GM19239 (cell line): Measurements from ENCODE around the gene HYDIN.
"Not testable (repeated sequence)": the region's sequence is repeated elsewhere in the genome, so short reads cannot be mapped to it uniquely, and the experiment has no call there.

Source experiments
- DNase-seq: peaks from one replicate; pipeline ENCODE4 v3.0.0; 2011; ENCODE audit warnings: low spot score; ENCODE audit not compliant: insufficient read length
- FAIRE-seq: peaks from 2 replicates; lab custom pipeline; 2011; peaks lifted over from hg19 to GRCh38; lab: Jason Lieb, UNC

The HYDIN gene

DNA sequence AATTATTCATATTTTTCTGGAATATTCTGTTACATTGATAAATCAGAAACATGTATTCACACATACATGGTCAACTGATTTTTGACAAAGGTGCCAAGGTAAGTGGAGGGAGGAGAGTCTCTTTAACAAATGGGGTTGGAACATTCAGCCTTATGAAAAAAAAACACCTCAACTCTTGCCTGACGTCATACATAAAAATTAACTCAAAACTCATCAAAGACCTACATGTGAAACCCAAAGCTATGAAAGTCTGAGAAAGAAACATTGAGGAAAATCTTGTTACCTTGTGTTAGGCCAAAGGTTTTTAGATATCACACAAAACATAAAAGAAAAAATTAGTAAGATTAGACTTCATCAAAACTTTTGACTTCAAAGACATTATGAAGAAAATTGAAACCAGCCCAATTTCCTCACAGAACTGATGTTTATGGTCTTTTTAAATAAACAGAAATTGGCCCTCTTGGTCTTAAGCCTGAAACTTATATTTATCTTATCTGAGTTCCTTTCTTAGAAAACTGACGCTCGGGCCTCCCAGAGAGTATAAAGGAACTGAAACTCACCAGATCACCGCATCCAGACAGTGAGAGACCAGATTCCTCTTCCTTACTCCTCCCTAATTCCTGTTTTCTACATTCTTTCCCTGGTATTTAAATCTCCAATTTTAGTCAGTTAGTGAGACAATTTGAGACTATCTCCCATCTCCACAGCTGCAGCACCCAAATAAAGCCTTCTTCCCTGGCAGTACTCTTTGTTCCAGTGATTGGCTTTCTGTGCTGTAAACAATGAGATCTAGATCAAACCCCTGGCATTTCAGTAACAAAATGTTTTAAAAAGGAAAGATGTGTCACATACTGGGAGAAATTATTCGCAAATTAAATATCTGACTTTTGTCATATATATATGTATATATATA, 4.0 kb downstream of the HYDIN start:
- no peak for FAIRE-seq
- no peak for DNase-seq

DNA sequence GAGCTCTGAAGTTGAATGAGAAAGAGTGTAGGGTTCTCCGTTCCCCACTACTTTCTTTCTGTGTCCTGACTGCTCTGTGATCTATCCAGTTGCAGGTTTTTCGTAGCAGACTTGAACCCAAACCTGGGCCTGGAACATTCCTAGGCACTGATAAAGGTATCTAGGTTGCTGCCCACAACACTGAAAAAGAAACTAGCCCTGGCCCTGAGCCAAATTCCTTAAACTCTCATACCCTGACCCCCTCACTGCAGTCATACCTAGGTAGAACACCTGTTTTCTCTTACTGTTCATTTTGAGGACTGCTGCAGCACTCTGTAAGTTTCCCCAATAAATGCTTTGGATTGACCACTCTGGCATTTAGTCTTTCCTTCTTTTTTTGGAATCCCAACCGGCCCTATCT, 5.4 kb downstream of the HYDIN start:
- FAIRE-seq (no peak), DNase-seq (no peak)

DNA sequence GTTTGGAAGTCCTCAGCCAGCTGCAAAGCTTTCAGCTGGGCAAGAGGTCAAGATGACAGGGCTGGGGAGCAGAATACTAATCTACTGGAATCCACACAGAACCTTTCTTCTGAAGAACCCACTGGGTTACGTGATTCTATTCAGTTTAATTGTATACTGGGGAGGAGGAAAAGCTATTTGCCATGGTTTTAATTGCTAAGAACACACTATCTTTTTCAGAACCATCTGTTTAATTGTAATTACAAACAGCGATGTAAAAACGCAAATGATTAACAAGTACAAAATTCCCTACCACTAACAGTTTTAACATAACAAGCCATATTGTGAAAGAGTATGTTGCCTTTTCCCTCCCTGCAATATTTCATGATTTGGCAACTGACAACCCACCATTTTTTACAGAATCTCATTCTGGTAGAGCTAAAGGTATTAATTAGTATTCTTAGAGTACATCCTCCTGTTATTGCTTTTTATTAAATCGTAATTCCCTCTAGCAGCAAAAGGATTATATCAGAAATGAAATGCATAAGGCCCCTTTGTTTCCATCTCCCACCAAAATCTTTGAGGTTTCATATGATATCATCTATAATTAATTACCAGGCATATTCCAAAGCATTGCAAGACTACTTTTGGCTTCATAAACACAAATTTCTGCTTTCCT, 12.1 kb downstream of the HYDIN start:
- FAIRE-seq (no peak), DNase-seq (no peak)

DNA sequence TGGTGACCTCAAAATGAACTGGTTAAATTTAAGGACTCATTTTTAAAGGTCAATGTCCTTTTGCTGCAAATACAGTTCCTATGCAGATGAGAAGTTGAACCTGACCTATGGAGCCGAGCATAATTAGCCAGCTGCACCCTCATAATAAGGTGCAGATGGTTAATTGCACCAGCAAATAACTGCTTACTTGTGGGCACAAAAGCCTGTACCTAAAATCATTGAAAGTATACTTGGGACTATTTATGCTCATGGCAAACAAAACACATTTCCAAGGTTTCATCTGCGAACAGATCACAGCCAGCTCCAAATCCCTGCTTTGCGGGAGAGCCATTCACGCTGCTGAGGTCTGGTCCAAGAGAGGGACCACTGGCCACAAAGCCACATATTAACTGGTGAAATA, 13.0 kb downstream of the HYDIN start:
- no peak for FAIRE-seq
- no peak for DNase-seq

DNA sequence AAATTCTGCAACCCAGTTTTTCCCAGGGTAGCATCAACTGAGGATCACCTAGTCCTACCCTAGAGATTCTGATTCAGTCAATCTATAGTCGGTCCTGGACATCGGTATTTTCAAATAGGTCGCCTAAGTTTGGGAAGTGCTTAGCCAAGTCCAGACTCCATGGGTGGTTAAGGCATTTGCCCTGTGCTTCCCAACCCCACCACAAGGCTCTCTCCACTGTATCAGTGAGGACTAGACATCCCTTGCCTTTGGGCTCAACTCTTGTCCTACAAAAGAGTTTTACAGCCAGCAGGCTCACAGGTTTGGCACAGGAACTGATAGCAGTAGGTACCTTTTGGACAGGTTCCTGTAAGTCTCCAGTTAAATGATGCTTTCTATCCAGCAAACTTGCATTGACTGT, 13.8 kb downstream of the HYDIN start:
- DNase-seq = no peak
- FAIRE-seq = no peak

DNA sequence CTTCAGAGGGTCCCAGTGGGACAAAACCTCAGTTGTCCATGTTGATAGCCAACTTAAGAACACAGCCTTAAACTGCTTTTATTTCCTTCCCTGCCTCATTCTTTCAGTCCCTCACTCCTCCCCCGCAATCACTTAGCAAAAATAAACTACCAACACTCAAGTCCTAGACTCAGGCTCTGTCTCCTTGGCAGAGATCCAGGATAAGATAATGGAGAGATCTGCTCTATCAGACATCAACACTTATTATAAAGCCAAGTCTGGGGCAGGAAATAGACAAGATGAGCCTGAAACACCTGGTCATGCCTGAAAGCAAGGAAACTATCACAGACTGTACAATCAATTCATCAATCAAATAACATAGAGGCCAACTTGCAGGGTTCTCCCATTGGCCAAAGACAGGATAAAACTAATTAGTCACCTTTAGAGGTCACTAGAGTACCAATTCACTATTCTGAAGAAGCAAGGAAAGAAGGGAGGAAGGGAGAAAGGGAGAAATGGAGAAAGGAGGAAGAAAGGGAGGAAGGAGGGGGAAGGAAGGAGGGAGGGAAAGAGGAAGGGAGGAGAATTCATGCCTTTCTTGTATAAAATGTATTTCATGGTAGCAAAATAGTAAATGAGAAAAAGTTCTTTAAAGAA, 15.7 kb downstream of the HYDIN start:
- no peak for FAIRE-seq
- no peak for DNase-seq

DNA sequence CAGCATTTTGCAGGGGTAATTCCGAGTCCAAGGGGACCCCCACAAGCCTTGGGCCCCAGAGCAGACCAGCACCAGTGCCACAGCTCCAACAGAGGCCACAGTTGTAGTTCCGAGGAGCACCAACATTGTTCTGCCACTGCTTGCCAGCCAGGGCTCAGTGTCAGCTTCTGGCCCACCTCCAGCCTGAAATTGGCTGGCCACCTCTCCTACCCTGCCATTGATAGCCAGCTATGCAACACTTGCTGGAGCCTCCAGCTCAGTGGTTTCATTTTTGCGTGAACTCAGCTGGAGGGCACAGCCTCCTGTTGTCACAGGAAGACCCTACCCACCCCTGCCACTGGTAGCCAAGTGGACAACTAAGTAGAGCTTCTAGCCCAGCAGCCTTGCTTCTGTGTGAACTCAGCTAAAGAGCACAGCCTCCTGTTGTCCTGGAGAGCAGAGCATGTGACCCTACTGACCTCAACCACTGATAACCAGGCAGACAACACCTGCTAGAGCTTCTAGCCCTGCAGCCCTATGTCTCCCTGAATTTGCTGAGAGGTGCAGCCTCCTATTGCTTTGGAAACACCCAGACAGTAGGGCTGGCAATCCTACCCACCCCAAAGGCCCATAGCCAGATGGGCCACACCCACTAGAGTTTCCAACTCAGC, 24.9 kb downstream of the HYDIN start:
- FAIRE-seq (no peak), DNase-seq (no peak)

DNA sequence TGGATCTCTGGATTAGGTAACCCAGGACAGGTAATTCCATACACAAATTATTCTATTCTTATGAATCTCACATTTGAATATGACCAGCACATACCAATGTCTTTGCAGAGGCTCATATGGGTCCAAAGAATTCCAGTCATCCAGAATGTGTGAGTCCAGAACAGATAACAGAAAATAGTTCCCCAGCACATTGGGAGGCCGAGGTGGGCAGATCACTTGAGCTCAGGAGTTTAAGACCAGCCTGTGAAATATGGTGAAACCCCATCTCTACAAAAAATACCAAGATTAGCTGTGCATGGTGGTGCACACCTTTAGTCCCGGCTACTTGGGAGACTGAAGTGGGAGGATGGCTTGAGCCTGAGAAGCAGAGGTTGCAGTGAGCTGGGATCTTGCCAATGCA, 26.9 kb downstream of the HYDIN start:
- no peak for DNase-seq
- no peak for FAIRE-seq

DNA sequence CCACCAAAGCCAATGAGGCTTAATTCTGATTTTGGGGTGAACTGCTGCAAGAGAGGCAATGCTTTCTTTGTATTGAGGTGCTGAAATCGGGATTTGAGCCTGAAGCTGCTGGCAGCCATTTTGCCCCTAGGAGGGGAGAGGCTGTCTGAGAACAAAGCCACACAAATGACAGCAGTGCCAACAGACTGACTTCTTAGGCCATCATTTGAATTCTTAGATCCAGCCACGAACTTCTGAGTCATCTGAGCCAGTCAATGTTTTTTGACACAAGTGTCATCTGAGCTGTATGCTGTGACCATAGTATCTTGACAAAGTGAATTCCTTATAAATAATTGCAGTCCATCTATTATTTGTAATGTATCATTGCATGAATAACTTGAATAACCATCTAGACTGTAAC, 29.0 kb downstream of the HYDIN start:
- FAIRE-seq (no peak), DNase-seq (no peak)

DNA sequence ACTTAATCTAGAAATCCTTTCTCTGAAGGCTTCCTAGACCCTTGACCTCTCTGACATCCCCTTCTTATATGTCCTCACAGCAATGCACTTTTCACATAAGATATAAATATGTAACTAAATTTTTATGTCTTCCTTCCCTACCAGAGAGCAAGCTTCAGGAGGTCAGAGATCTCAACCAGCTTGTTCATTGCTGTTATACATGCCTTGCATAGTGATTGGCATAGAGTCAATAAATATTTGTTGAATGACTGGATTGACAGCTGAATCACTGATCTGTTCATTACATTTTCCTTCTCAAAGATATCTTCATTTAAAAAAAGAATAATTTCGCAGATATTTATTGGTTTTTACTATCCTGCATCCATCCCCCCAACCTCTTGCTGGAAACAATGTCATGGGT, 29.5 kb downstream of the HYDIN start:
- FAIRE-seq (no peak), DNase-seq (no peak)

DNA sequence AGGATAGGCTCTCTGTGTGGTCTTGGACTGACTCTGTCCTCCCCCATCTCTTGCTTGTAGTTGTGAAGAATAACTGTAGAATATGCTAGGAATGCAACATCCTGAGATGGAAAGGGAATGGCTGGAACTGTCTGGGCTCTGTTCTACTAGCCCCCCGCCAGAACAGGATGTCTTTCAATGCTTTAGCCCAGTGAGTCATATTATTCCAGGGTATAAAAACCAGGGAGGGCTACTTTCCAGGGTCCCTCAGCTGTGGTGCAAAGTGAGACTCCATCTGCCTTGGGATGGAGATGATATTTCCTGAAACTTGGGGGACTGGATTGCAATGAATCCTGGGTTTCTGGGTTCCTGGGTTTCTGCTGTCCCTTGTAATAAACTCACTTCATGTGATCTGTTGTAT, 32.1 kb downstream of the HYDIN start:
- DNase-seq (no peak), FAIRE-seq (no peak)

DNA sequence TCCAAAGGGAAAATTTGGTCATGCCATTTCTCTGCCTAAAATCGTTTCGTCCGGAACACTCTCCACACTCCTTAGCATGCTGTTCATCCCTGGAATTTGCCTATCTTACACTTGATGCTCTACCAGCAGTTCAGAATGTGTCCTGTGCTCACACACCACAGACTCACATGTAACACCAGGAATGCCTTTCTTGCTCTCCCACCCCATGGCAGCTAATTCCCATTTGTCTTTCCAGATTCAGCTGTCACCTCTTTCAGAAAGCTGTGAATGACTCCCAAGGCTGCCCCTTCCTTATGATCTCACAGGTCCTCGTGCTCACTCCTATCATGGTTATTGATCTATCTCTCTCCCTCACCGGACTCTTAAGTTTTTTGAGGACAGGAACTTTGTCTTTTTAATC, 38.1 kb downstream of the HYDIN start:
- no peak for FAIRE-seq
- DNase-seq = no peak

DNA sequence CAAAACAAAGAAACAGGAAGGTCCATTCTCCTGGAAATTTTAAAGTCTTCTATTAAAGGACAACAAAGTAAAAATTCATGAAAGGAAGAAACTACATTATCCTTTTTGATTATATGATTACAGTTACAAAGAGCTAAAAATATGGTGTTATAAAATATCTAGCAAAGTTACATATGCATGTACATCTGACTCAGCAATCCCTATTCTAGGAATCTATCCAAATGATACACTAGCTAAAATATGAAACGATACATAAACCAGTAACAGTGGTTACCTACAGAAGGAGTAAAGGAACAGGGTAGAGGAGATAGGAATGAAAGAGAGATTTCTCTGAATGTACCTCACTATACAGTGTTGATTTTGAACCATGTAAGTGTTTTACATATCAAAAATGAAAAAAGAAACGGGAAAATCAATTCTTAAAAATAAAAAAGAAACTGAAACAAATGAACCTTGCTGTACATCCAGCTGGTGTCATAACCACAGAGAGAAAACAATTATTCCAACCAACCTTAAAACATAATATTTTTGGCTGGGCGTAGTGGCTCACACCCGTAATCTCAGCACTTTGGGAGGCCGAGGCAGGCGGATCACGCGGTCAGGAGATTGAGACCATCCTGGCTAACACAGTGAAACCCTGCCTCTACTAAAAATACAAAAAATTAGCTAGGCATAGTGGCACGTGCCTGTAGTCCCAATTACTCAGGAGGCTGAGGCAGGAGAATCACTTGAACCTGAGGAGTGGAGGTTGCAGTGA, 41.4 kb downstream of the HYDIN start:
- FAIRE-seq = no peak
- no peak for DNase-seq

DNA sequence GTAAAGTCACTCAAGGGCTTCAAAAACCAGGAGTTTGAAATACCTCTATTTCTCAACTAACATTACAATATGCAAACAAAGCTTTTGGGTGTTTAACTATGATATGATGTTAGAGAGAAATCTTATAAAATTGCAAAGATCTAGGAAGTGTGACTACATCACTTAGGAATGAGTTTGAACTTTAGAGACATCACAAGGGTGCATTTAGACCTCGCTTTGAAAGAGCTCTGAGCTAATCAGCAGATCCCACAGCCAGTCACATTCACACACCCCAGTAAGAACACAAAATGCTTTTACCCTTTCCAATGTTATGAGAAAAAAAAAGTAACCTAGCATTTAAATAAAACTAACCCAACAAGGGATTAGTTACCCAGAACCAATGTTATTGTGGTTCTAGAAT, 45.2 kb downstream of the HYDIN start:
- DNase-seq (no peak), FAIRE-seq (no peak)

DNA sequence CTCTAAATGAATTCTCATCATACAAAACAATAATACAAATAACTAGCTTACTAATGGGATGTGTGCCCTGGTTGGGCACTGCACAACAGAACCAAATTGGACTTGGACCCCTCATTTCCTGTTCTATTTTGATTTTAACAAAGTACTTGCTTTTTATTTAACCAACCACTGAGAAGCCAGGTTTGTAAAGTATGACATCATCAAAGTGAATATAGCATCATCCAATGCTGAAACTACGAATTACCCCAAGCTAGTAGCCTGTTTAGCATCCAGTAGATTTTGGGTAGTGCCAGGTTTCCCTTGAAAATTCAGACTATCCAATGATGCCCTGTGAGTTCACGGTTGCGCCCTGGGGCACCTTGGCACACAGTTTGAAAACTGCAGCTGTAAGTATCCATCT, 51.0 kb downstream of the HYDIN start:
- no peak for FAIRE-seq
- DNase-seq = no peak

DNA sequence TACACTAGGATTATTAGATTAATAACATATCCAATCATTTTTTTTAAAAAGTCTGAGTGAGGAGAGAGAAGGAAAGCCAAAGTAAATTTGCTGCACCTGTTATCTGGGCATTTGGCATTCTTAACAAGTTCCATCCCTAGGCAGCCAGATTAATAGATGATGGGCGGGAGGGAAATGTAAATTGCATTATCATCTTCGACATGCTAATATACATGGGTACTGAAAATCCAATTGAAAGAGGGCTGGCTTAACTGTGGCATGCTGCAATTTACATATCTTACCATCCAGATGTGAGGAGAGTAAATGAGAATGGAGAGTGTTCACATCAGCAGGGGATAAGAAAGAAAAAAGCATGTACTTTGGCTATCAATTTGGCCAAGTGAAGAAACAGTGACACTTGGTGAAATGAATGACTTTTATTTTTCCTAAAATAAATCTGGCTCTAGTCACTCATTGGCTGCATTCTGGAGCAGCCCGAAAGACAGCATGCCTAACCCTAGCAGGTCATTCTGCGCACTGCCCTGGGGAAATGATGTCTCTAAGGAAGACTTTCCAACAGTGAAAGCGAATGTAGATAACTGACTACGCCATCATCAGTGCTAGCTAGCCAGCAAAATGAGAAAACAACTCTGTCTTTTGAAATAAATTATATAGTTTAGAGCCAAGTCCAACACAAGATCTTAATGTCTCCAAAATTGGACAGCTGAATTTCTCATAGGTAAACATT, 57.9 kb downstream of the HYDIN start:
- no peak for FAIRE-seq

DNA sequence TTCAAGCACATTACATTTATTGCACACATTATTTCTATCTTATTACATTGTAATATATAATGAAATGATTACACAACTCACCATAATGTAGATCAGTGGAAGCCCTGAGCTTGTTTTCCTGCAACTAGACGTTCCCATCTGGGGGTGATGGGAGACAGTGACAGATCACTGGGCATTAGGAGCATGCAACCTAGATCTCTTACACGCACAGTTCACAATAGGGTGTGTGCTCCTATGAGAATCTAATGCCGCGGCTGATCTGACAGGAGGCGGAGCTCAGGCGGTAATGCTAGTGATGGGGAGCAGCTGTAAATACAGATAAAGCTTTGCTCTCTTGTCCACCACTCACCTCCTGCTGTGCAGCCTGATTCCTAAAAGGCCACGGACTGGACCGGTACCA, 69.5 kb downstream of the HYDIN start:
- not testable (repeated sequence) for FAIRE-seq, DNase-seq

More for the DNA sequence above, 57.9 kb downstream of the HYDIN start:
- DNase-seq = no peak

DNA sequence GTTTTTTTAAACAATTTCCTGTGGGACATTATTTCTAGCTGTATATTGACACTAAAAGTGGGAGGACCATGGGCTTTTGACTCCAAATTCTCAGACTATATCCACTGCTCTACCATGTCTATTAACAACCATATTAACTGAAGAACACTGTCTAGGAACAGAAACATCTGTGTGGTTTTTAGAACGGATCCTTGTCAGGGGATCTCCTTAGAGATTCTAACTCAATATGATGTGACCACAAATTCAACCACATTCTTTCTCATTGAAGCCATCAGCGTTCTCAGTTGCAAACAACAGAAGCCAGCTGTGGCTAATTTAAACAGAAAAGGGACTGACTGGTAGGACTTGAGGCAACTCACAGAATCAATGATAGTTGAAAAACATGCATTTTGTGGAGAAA, 73.2 kb downstream of the HYDIN start:
- not testable (repeated sequence) for DNase-seq, FAIRE-seq

DNA sequence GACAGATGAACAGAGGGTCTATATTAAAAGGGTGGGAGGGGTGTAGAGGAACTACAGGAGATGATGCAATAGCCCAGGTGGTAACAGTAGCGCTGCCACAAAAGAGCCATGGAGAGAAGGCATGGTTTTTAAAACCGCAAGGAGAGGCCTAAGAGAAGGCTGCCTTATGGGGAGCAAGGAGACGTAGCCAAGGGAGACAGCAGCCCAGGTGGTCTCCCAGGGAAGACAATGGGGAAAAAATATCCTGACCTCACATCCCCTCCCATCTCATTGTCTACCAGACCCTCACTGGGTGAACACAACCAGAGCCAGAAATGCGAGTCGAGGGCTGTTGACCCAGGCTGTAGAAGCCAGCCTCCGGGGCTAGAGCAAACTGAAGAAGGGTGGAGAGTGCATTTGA, 77.2 kb downstream of the HYDIN start:
- FAIRE-seq, DNase-seq: not testable (repeated sequence)
